Thyroid gland (tissue), 4 donors: Measurements from ENCODE around the gene RNASEH2B.

Source experiments
- CTCF ChIP-seq, 6 experiments: fragments of 200-600 bp in 3 of 6; fragments of 450-650 bp in 3 of 6; sonication (generic) in 3 of 6; IDR thresholded peaks; one replicate each; pipeline ENCODE4 v1.5.1; 2016 to 2019; ENCODE audit warnings: antibody characterized with exemption in 6 of 6, mild to moderate bottlenecking in 2 of 6, inconsistent platforms in 1 of 6, moderate library complexity in 1 of 6
- POLR2A ChIP-seq, 2 donors: fragments of 450-650 bp; IDR thresholded peaks; one replicate each; pipeline ENCODE4 v1.6.1; 2017; ENCODE audit warnings: antibody characterized with exemption in 2 of 2, mild to moderate bottlenecking in 2 of 2, moderate library complexity in 1 of 2

GRCh38 chr13:50950849-50951248 is 41.3 kb downstream of the RNASEH2B start:
- TF ChIP-seq CTCF (IDR thresholded peaks at IDR 0.05) (no peak), POLR2A (IDR thresholded peaks at IDR 0.05) (no peak)
